Thymus (tissue), 11 donors: ENCODE results near the gene AUTS2. TPM values are rescaled to one million over a fixed set of nuclear protein-coding genes. Genes with fewer than 3 reads are reported as not detected.

Source experiments
- DNase-seq, 9 donors: peaks; one replicate each; pipeline ENCODE4 v3.0.0-alpha.2; 2013; ENCODE audit warnings: low spot score in 9 of 9, low read depth in 6 of 9, missing footprints in 1 of 9
- H3K27ac ChIP-seq, 2 donors: one replicate each; pipeline ENCODE4 v1.5.1; 2013; ENCODE audit warnings: control low read depth in 1 of 2, low read depth in 1 of 2, low read length in 1 of 2, mild to moderate bottlenecking in 1 of 2, moderate library complexity in 1 of 2
- H3K27me3 ChIP-seq, 2 donors: one replicate each; pipeline ENCODE4 v1.5.1; 2013; ENCODE audit warnings: low read length in 1 of 2; ENCODE audit not compliant: control insufficient read depth in 2 of 2, insufficient read depth in 1 of 2
- H3K36me3 ChIP-seq, 2 donors: one replicate each; pipeline ENCODE4 v1.5.1; 2013; ENCODE audit warnings: low read length in 1 of 2, mild to moderate bottlenecking in 1 of 2, moderate library complexity in 1 of 2; ENCODE audit not compliant: control insufficient read depth in 2 of 2, insufficient read depth in 2 of 2
- H3K4me1 ChIP-seq, 2 donors: one replicate each; pipeline ENCODE4 v1.5.1; 2013; ENCODE audit warnings: low read length in 2 of 2; ENCODE audit not compliant: control insufficient read depth in 2 of 2, insufficient read depth in 2 of 2
- H3K4me3 ChIP-seq, 2 donors: one replicate each; pipeline ENCODE4 v1.5.1; 2013; ENCODE audit warnings: low read length in 2 of 2, control low read depth in 1 of 2, mild to moderate bottlenecking in 1 of 2
- H3K9me3 ChIP-seq, 2 donors: one replicate each; pipeline ENCODE4 v1.5.1; 2013; ENCODE audit warnings: low read length in 1 of 2, mild to moderate bottlenecking in 1 of 2; ENCODE audit not compliant: control insufficient read depth in 2 of 2, insufficient read depth in 1 of 2
- WGBS: extraction: QIAGEN DNeasy Blood & Tissue Kit; methylation state at CpG from one replicate; pipeline ENCODE4 v1.1.7; 2013; 5-methylcytosine and 5-hydroxymethylcytosine counted together
- polyA plus RNA-seq: library from polyadenylated mRNA; stranded (reverse); fragments of 200-250 nt; gene quantifications from one replicate; pipeline ENCODE4 v1.2.3, GENCODE V29; 2013
- total RNA-seq: library from RNA; stranded (reverse); fragments of 120-200 nt; gene quantifications from one replicate; pipeline ENCODE4 v1.2.4, GENCODE V29; 2013
- donor health status: healthy.

AUTS2 gene
- total and polyA plus RNA-seq, 2 donors, result 9.2 to 17.1 TPM

- no peaks in the 10 kb centered on the region for H3K4me1 ChIP-seq
- H3K27ac ChIP-seq, result no peak overlapping the region
- no peaks in the 10 kb centered on the region for H3K36me3 ChIP-seq
- H3K4me3 ChIP-seq, result no peak overlapping the region
- H3K27me3 ChIP-seq, result no peaks in the 10 kb centered on the region
- 95% methylated on average over 2 of the region's 2 CpGs for WGBS
- no peak for DNase-seq
- no peaks in the 10 kb centered on the region for H3K9me3 ChIP-seq
Measured at GRCh38 chr7:69765879-69766278, 167.6 kb downstream of the AUTS2 start.

GRCh38 chr7:69768986-69769595 is 170.8 kb downstream of the AUTS2 start:
- DNase-seq, result no peak
- no peaks in the 10 kb centered on the region for H3K36me3 ChIP-seq
- no peaks in the 10 kb centered on the region for H3K9me3 ChIP-seq
- no peak overlapping the region for H3K27ac ChIP-seq
- H3K4me3 ChIP-seq, result no peak overlapping the region
- WGBS, result 95% methylated on average over 1 of the region's 1 CpG
- H3K4me1 ChIP-seq, result peaks cover 0 to 6% of the 10 kb centered on the region in 2 donors
- H3K27me3 ChIP-seq, result no peaks in the 10 kb centered on the region

GRCh38 chr7:69769826-69770225 is 171.6 kb downstream of the AUTS2 start:
- 100% methylated on average over 1 of the region's 1 CpG for WGBS
- Histone ChIP-seq H3K9me3 (no peaks in the 10 kb centered on the region), H3K4me3 (no peak overlapping the region), H3K4me1 (peaks cover 0 to 6% of the 10 kb centered on the region in 2 donors), H3K27ac (no peak overlapping the region), H3K27me3 (no peaks in the 10 kb centered on the region), H3K36me3 (no peaks in the 10 kb centered on the region)
- no peak for DNase-seq

- DNase-seq, result no peak
- Histone ChIP-seq H3K27ac (no peak overlapping the region), H3K36me3 (no peaks in the 10 kb centered on the region), H3K4me1 (peaks cover 0 to 6% of the 10 kb centered on the region in 2 donors), H3K9me3 (no peaks in the 10 kb centered on the region), H3K4me3 (no peak overlapping the region), H3K27me3 (no peaks in the 10 kb centered on the region)
- WGBS, result 91% methylated on average over 6 of the region's 6 CpGs
Measured at GRCh38 chr7:69770613-69771012, 172.3 kb downstream of the AUTS2 start.

GRCh38 chr7:69772718-69773436 is 174.6 kb downstream of the AUTS2 start:
- Histone ChIP-seq H3K36me3 (no peaks in the 10 kb centered on the region), H3K27ac (no peak overlapping the region), H3K4me3 (no peak overlapping the region), H3K27me3 (no peaks in the 10 kb centered on the region), H3K9me3 (no peaks in the 10 kb centered on the region), H3K4me1 (peaks cover 0 to 6% of the 10 kb centered on the region in 2 donors)
- WGBS, result 96% methylated on average over 9 of the region's 9 CpGs
- DNase-seq, result no peak

- Histone ChIP-seq H3K9me3 (no peaks in the 10 kb centered on the region), H3K36me3 (no peaks in the 10 kb centered on the region), H3K4me3 (no peak overlapping the region), H3K27me3 (no peaks in the 10 kb centered on the region), H3K27ac (no peak overlapping the region), H3K4me1 (peaks cover 0 to 6% of the 10 kb centered on the region in 2 donors)
- WGBS, result 92% methylated on average over 9 of the region's 9 CpGs
- DNase-seq, result no peak
Measured at GRCh38 chr7:69773535-69774225, 175.4 kb downstream of the AUTS2 start.

- H3K9me3 ChIP-seq, result no peaks in the 10 kb centered on the region
- H3K36me3 ChIP-seq, result no peaks in the 10 kb centered on the region
- H3K27me3 ChIP-seq, result no peaks in the 10 kb centered on the region
- 97% methylated on average over 6 of the region's 6 CpGs for WGBS
- H3K27ac ChIP-seq, result no peak overlapping the region
- DNase-seq, result no peak
- no peak overlapping the region for H3K4me3 ChIP-seq
- H3K4me1 ChIP-seq, result peaks cover 0 to 6% of the 10 kb centered on the region in 2 donors
Measured at GRCh38 chr7:69775231-69775771, 177.0 kb downstream of the AUTS2 start.

- H3K27me3 ChIP-seq, result no peaks in the 10 kb centered on the region
- H3K27ac ChIP-seq, result no peak overlapping the region
- H3K9me3 ChIP-seq, result no peaks in the 10 kb centered on the region
- H3K4me3 ChIP-seq, result no peak overlapping the region
- WGBS, result 100% methylated on average over 1 of the region's 1 CpG
- H3K36me3 ChIP-seq, result no peaks in the 10 kb centered on the region
- peaks cover 0 to 6% of the 10 kb centered on the region in 2 donors for H3K4me1 ChIP-seq
- no peak for DNase-seq
Measured at GRCh38 chr7:69776611-69777010, 178.3 kb downstream of the AUTS2 start.

GRCh38 chr7:69778138-69778537 is 179.9 kb downstream of the AUTS2 start:
- H3K4me3 ChIP-seq, result no peak overlapping the region
- no peaks in the 10 kb centered on the region for H3K9me3 ChIP-seq
- DNase-seq, result no peak
- H3K27ac ChIP-seq, result no peak overlapping the region
- no peaks in the 10 kb centered on the region for H3K27me3 ChIP-seq
- H3K4me1 ChIP-seq, result peaks cover 0 to 6% of the 10 kb centered on the region in 2 donors
- H3K36me3 ChIP-seq, result no peaks in the 10 kb centered on the region
